22Rv1 (cell line): ENCODE results near the gene CNTROB.

Experiments
- CTCF ChIP-seq: fragments of 450-650 bp; IDR thresholded peaks from 2 replicates; pipeline ENCODE4 v1.5.1; 2017; ENCODE audit warnings: mild to moderate bottlenecking
- ZFX ChIP-seq: fragments of 450-650 bp; IDR thresholded peaks from 2 replicates; pipeline ENCODE4 v1.6.1; 2017; ENCODE audit warnings: antibody characterized with exemption, borderline replicate concordance

DNA sequence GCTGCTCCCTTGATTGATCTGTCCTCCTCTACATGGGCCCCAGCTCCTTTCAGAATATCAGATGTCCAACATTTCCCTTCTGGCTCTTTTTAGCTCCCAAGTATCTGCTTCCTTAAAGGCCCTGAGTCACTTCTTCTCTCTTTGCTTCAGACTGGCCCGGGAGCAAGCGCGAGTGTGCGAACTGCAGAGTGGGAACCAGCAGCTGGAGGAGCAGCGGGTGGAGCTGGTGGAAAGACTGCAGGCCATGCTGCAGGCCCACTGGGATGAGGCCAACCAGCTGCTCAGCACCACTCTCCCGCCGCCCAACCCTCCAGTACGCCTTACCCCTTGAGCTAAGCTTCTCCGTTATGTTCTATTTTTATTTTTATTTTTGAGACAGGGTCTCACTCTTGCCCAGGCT lies 12.3 kb downstream of the CNTROB start:
- TF ChIP-seq CTCF (no peak), ZFX (no peak)
